ENCODE results near the gene TTC14. TPM values are rescaled to one million over a fixed set of nuclear protein-coding genes. Genes with fewer than 3 reads are reported as not detected.

TTC14 gene
- total and polyA plus RNA-seq, 4 donors, result 14.0 to 152 (median 29.0) TPM

DNA sequence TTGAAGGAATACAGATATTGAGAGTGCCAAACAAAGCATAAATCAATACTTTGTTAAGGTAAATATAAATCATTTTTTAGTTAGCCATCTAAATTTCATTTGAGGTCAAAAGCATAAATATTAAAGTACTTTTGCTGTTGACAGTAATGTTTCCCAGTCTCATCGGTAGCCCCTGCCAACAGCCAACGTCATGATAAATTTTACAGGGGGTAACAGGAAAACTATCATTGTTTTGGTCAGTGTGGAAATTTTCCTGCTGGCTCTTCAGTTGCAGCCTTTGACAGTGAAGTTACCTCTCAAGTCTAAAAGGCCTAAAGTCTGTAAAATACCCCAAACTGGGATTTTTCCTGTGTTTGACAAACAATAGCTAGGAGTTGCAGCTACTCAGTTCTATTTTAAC, 37.3 kb upstream of the TTC14 start:
- H3K36me3 ChIP-seq (ENCODE audit: control insufficient read depth in 4 of 4, insufficient read depth in 4 of 4, low read length in 4 of 4), result no peaks in the 10 kb centered on the region
- H3K9me3 ChIP-seq (ENCODE audit: control insufficient read depth in 4 of 4, insufficient read depth in 3 of 4, low read length in 3 of 4), result peaks cover 0 to 4% (median 0%) of the 10 kb centered on the region in 4 donors
- no peak for DNase-seq
- no peak for TF ChIP-seq CTCF (IDR thresholded peaks at IDR 0.05; ENCODE audit: control extremely low read depth, extremely low read depth)
- H3K4me3 ChIP-seq, result no peak overlapping the region
- ATAC-seq (ENCODE audit: insufficient read depth, low FRiP score), result no peak
- WGBS, 2 donors, result 69 to 75% methylated on average over 2 of the region's 2 CpGs
- no peak overlapping the region for H3K27ac ChIP-seq (ENCODE audit: low read depth in 1 of 2, low read length in 1 of 2)
- H3K27me3 ChIP-seq (ENCODE audit: control insufficient read depth in 3 of 3, insufficient read depth in 3 of 3, low read length in 2 of 3), result peaks cover 0 to 5% (median 0%) of the 10 kb centered on the region in 3 donors
- H3K4me1 ChIP-seq (ENCODE audit: control insufficient read depth in 5 of 5, insufficient read depth in 5 of 5, low read length in 5 of 5), result no peaks in the 10 kb centered on the region
- no peak overlapping the region for H3K9ac ChIP-seq (ENCODE audit: insufficient read depth in 1 of 2, low read length in 2 of 2)

DNA sequence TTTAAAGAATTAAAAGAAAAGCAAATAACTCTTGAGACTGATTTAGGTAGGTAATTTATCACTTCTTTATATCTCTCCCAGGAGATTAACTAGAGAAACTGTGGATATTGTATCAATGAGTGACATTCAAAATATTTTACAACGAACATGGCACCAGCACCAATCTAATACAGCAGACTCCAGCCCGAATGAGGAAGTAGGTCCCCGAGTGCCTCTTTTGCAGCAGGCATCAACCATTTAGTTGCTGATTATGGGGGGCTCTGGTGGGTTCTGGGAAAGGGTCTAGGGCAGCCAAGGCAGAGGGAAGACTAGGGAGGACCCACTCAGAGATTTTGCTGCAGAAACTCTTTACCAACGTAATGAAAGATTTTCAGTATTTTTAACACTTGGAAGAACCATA, 31.7 kb upstream of the TTC14 start:
- Histone ChIP-seq H3K4me3 (no peak overlapping the region), H3K27ac (ENCODE audit: low read depth in 1 of 2, low read length in 1 of 2) (no peak overlapping the region), H3K9ac (ENCODE audit: insufficient read depth in 1 of 2, low read length in 2 of 2) (no peak overlapping the region), H3K36me3 (ENCODE audit: control insufficient read depth in 4 of 4, insufficient read depth in 4 of 4, low read length in 4 of 4) (no peaks in the 10 kb centered on the region), H3K27me3 (ENCODE audit: control insufficient read depth in 3 of 3, insufficient read depth in 3 of 3, low read length in 2 of 3) (peaks cover 0 to 5% (median 0%) of the 10 kb centered on the region in 3 donors), H3K9me3 (ENCODE audit: control insufficient read depth in 4 of 4, insufficient read depth in 3 of 4, low read length in 3 of 4) (no peaks in the 10 kb centered on the region), H3K4me1 (ENCODE audit: control insufficient read depth in 5 of 5, insufficient read depth in 5 of 5, low read length in 5 of 5) (no peaks in the 10 kb centered on the region)
- TF ChIP-seq CTCF (IDR thresholded peaks at IDR 0.05; ENCODE audit: control extremely low read depth, extremely low read depth), result no peak
- ATAC-seq (ENCODE audit: insufficient read depth, low FRiP score), result no peak
- no peak for DNase-seq
- 67 to 71% methylated on average over 4 of the region's 4 CpGs for WGBS, 2 donors

- H3K9ac ChIP-seq (ENCODE audit: insufficient read depth in 1 of 2, low read length in 2 of 2), result no peak overlapping the region
- 75 to 76% methylated on average over 6 of the region's 6 CpGs for WGBS, 2 donors
- H3K27ac ChIP-seq (ENCODE audit: low read depth in 1 of 2, low read length in 1 of 2), result no peak overlapping the region
- H3K9me3 ChIP-seq (ENCODE audit: control insufficient read depth in 4 of 4, insufficient read depth in 3 of 4, low read length in 3 of 4), result no peaks in the 10 kb centered on the region
- TF ChIP-seq CTCF (IDR thresholded peaks at IDR 0.05; ENCODE audit: control extremely low read depth, extremely low read depth), result no peak
- H3K4me1 ChIP-seq (ENCODE audit: control insufficient read depth in 5 of 5, insufficient read depth in 5 of 5, low read length in 5 of 5), result no peaks in the 10 kb centered on the region
- no peaks in the 10 kb centered on the region for H3K36me3 ChIP-seq (ENCODE audit: control insufficient read depth in 4 of 4, insufficient read depth in 4 of 4, low read length in 4 of 4)
- DNase-seq (no peak), ATAC-seq (ENCODE audit: insufficient read depth, low FRiP score) (no peak)
- H3K27me3 ChIP-seq (ENCODE audit: control insufficient read depth in 3 of 3, insufficient read depth in 3 of 3, low read length in 2 of 3), result peaks cover 0 to 5% (median 0%) of the 10 kb centered on the region in 3 donors
- H3K4me3 ChIP-seq, result no peak overlapping the region
Observed at GRCh38 chr3:180571831-180572598, 29.9 kb upstream of the TTC14 start.

All from lung (tissue), 12 donors.